OCI-LY7 (cell line): ENCODE measurements around the gene ZNF678. TPM values are rescaled to one million over a fixed set of nuclear protein-coding genes. Genes with fewer than 3 reads are reported as not detected.
"Not testable (repeated sequence)": the region's sequence is repeated elsewhere in the genome, so short reads cannot be mapped to it uniquely, and the experiment has no call there.

Experiments
- BruUV-seq: library from RNA; stranded (reverse); fragments of 400-500 nt; replicated peaks from 2 replicates; lab custom pipeline; 2021; lab: Mats Ljungman, UMichigan
- CTCF ChIA-PET: fragments of 300-600 bp; sonication (Branson Sonifier 250); formaldehyde crosslinking; loops from one replicate; lab custom pipeline; 2022; ENCODE audit warnings: antibody characterized with exemption; ENCODE audit not compliant: unreplicated experiment; lab: Charles Lee
- POLR2A ChIA-PET: fragments of 300-600 bp; sonication (Branson Sonifier 250); formaldehyde crosslinking; loops from one replicate; lab custom pipeline; 2022; ENCODE audit warnings: antibody characterized with exemption; lab: Charles Lee
- DNase-seq: peaks from one replicate; pipeline ENCODE4 v3.0.0-alpha.2; 2015; ENCODE audit warnings: low spot score
- H2AFZ ChIP-seq: fragments of 200-600 bp; sonication (generic), shearing (Covaris generic); 2 replicates; pipeline ENCODE4 v1.6.1; 2014; ENCODE audit warnings: mild to moderate bottlenecking, antibody characterized with exemption, low read length, moderate library complexity
- H3K27ac ChIP-seq: fragments of 200-600 bp; sonication (generic); 2 replicates; pipeline ENCODE4 v1.5.1; 2014; ENCODE audit warnings: mixed run types, low read depth, mild to moderate bottlenecking, moderate library complexity, low read length, inconsistent platforms; ENCODE audit not compliant: poor library complexity, severe bottlenecking
- H3K36me3 ChIP-seq: fragments of 200-600 bp; sonication (generic); 2 replicates; pipeline ENCODE4 v1.6.1; 2014; ENCODE audit warnings: mild to moderate bottlenecking, antibody characterized with exemption, low read length, moderate library complexity, mixed read lengths; ENCODE audit not compliant: insufficient read depth
- H3K4me1 ChIP-seq: fragments of 200-600 bp; sonication (generic); 2 replicates; pipeline ENCODE4 v1.5.1; 2014; ENCODE audit warnings: mild to moderate bottlenecking, low read length; ENCODE audit not compliant: insufficient read depth, poor library complexity, severe bottlenecking
- H3K4me2 ChIP-seq: fragments of 200-600 bp; sonication (generic); 2 replicates; pipeline ENCODE4 v1.6.1; 2014; ENCODE audit warnings: mild to moderate bottlenecking, low read length
- H3K4me3 ChIP-seq: fragments of 200-600 bp; sonication (generic); 2 replicates; pipeline ENCODE4 v1.5.1; 2014; ENCODE audit warnings: mild to moderate bottlenecking, low read depth, low read length; ENCODE audit not compliant: poor library complexity, severe bottlenecking
- H3K79me2 ChIP-seq: fragments of 200-600 bp; sonication (generic); 2 replicates; pipeline ENCODE4 v1.6.1; 2016; ENCODE audit warnings: low read depth, mild to moderate bottlenecking, low read length, moderate library complexity, mixed read lengths; ENCODE audit not compliant: insufficient read depth
- H3K9me2 ChIP-seq: fragments of 200-600 bp; sonication (generic); 2 replicates; pipeline ENCODE4 v1.6.1; 2016; ENCODE audit warnings: mild to moderate bottlenecking, low read length, mixed read lengths; ENCODE audit not compliant: insufficient read depth
- H3K9me3 ChIP-seq: fragments of 200-600 bp; sonication (generic); 2 replicates; pipeline ENCODE4 v1.6.1; 2014; ENCODE audit warnings: mild to moderate bottlenecking, mixed run types, low read length, mixed read lengths
- H4K20me1 ChIP-seq: fragments of 200-600 bp; sonication (generic); 2 replicates; pipeline ENCODE4 v1.6.1; 2014; ENCODE audit warnings: mild to moderate bottlenecking, antibody characterized with exemption, low read length, moderate library complexity, mixed read lengths; ENCODE audit not compliant: insufficient read depth
- EZH2phosphoT487 ChIP-seq: fragments of 200-600 bp; sonication (generic); IDR thresholded peaks from 2 replicates; pipeline ENCODE4 v1.6.1; 2018; ENCODE audit warnings: low read depth, borderline replicate concordance, mild to moderate bottlenecking, mixed run types, antibody characterized with exemption, low read length, moderate library complexity, mixed read lengths
- intact Hi-C: fragments of 100-400 bp; cut with micrococcal nuclease; formaldehyde crosslinking; loops from one replicate; pipeline ENCODE4 v1.10.0; 2022; ENCODE audit not compliant: unreplicated experiment
- total RNA-seq, 2 experiments: library from RNA; depleted of rRNA in 1 of 2; stranded (reverse); fragments of >200 nt in 1 of 2; shearing (Covaris generic) in 1 of 2; gene quantifications; 2 replicates each; pipeline ENCODE4 v1.2.3, GENCODE V29; 2014 to 2022
- TF ChIP-seq, protein P1 (sequence below): fragments of 200-600 bp; sonication (generic); conservative IDR thresholded peaks from 2 replicates; pipeline ENCODE4 v1.5.1; 2014; ENCODE audit warnings: mild to moderate bottlenecking, antibody characterized with exemption, low read length, moderate library complexity, mixed read lengths

Gene ZNF678
- total RNA-seq, 2 experiments from 2014 or later = 19.7 to 23.9 TPM

- Histone ChIP-seq H3K79me2 (no peaks in the 10 kb centered on the region), H3K9me3 (no peaks in the 10 kb centered on the region), H3K4me1 (no peaks in the 10 kb centered on the region), H3K4me2 (no peak overlapping the region), H3K36me3 (no peaks in the 10 kb centered on the region), H3K4me3 (no peak overlapping the region), H2AFZ (no peak overlapping the region), H3K9me2 (no peaks in the 10 kb centered on the region), H4K20me1 (no peaks in the 10 kb centered on the region), H3K27ac (no peak overlapping the region)
- BruUV-seq = no TSS peak
- intact Hi-C loops = no loop called here
- no peak for TF ChIP-seq EZH2phosphoT487
- TF ChIP-seq, protein P1, sequence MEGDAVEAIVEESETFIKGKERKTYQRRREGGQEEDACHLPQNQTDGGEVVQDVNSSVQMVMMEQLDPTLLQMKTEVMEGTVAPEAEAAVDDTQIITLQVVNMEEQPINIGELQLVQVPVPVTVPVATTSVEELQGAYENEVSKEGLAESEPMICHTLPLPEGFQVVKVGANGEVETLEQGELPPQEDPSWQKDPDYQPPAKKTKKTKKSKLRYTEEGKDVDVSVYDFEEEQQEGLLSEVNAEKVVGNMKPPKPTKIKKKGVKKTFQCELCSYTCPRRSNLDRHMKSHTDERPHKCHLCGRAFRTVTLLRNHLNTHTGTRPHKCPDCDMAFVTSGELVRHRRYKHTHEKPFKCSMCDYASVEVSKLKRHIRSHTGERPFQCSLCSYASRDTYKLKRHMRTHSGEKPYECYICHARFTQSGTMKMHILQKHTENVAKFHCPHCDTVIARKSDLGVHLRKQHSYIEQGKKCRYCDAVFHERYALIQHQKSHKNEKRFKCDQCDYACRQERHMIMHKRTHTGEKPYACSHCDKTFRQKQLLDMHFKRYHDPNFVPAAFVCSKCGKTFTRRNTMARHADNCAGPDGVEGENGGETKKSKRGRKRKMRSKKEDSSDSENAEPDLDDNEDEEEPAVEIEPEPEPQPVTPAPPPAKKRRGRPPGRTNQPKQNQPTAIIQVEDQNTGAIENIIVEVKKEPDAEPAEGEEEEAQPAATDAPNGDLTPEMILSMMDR = no peak
- ChIA-PET POLR2A (interaction anchor here (0.7 kb wide), 1 partner anchor 9 kb away, joined by 4 read pairs; no protein-coding TSS in a partner anchor), CTCF (no interaction called here)
- no peak for DNase-seq
These were observed 14.9 kb upstream of the ZNF678 start for GRCh38 chr1:227548448-227548847.

DNA sequence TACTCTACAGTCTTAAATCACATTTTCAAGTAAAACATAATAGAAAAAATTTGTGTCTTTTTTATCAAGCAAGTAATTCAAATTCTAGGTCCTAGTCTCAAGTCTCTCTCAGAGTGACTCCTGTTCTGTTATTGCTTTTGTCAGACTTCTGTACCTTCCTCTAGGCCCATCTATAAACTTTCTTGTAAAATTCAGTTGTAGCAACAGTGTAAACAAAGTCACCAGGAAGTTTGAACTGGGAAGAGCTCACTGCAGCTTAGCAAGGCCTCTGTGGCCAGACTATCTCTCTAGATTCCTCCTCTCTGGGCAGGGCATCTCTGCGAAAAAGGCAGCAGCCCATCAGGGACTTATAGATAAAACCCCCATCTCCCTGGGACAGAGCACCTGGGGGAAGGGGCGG lies 13.5 kb upstream of the ZNF678 start:
- Histone ChIP-seq H3K9me3 (no peaks in the 10 kb centered on the region), H3K27ac (no peak overlapping the region), H3K4me3 (no peak overlapping the region), H3K4me1 (no peaks in the 10 kb centered on the region), H3K36me3 (no peaks in the 10 kb centered on the region), H4K20me1 (no peaks in the 10 kb centered on the region), H3K79me2 (no peaks in the 10 kb centered on the region), H2AFZ (no peak overlapping the region), H3K9me2 (no peaks in the 10 kb centered on the region), H3K4me2 (no peak overlapping the region)
- no peak for TF ChIP-seq EZH2phosphoT487
- no peak for DNase-seq
- ChIA-PET POLR2A (no interaction called here), CTCF (no interaction called here)
- intact Hi-C loops = no loop called here
- no TSS peak for BruUV-seq

GRCh38 chr1:227551881-227552280 lies 11.5 kb upstream of the ZNF678 start:
- H3K4me3 ChIP-seq, H3K79me2 ChIP-seq, intact Hi-C loops, CTCF ChIA-PET, H4K20me1 ChIP-seq, H3K4me2 ChIP-seq, H2AFZ ChIP-seq, POLR2A ChIA-PET, H3K9me2 ChIP-seq, H3K4me1 ChIP-seq, H3K27ac ChIP-seq, H3K9me3 ChIP-seq, H3K36me3 ChIP-seq, DNase-seq, BruUV-seq: not testable (repeated sequence)

- DNase-seq = no peak
- no peaks in the 10 kb centered on the region for H3K9me3 ChIP-seq
- H3K27ac ChIP-seq = no peak overlapping the region
- H3K4me2 ChIP-seq = no peak overlapping the region
- H3K36me3 ChIP-seq = no peaks in the 10 kb centered on the region
- no peaks in the 10 kb centered on the region for H3K4me1 ChIP-seq
- ChIA-PET CTCF (no interaction called here), POLR2A (no interaction called here)
- no peak overlapping the region for H3K4me3 ChIP-seq
- intact Hi-C loops = no loop called here
- no TSS peak for BruUV-seq
- H3K9me2 ChIP-seq = no peaks in the 10 kb centered on the region
- no peaks in the 10 kb centered on the region for H3K79me2 ChIP-seq
- H4K20me1 ChIP-seq = no peaks in the 10 kb centered on the region
- TF ChIP-seq, protein P1 = no peak
- TF ChIP-seq EZH2phosphoT487 = no peak
- H2AFZ ChIP-seq = no peak overlapping the region
These were observed 7.1 kb upstream of the ZNF678 start for GRCh38 chr1:227556288-227556687.
